ENCODE results near the gene DNAJB7. TPM values are rescaled to one million over a fixed set of nuclear protein-coding genes. Genes with fewer than 3 reads are reported as not detected.
"Not testable (repeated sequence)": the region's sequence is repeated elsewhere in the genome, so short reads cannot be mapped to it uniquely, and the experiment has no call there.

DNAJB7 gene
- total and polyA plus RNA-seq, 2 of the 13 experiments (the other 11 are each of a cell fraction or from before 2014, with no cell fraction given): not detected

GRCh38 chr22:40826292-40826691, 35.6 kb downstream of the DNAJB7 start:
- CTCF ChIA-PET (ENCODE audit: low intra/inter-chr PET ratio, low total read pairs): not testable (repeated sequence)

GRCh38 chr22:40823426-40823825, 38.5 kb downstream of the DNAJB7 start:
- ChIA-PET CTCF (ENCODE audit: low intra/inter-chr PET ratio, low total read pairs) (no interaction called here), POLR2A (no interaction called here)
- no peaks in the 10 kb centered on the region for H4K20me1 ChIP-seq (ENCODE audit: insufficient read depth, low read length)
- peaks cover 0 to 10% of the 10 kb centered on the region in 2 experiments; a peak in 2 of 5 replicates for H3K36me3 ChIP-seq (replicated peaks in 1 of 2; ENCODE audit: control insufficient read depth in 1 of 2, insufficient read depth in 2 of 2, low read length in 2 of 2)
- no peak overlapping the region for H3K4me3 ChIP-seq (replicated peaks in 1 of 3; ENCODE audit: insufficient read depth in 1 of 3, low read depth in 2 of 3, low read length in 3 of 3)
- peaks cover 28% of the 10 kb centered on the region for H3K4me1 ChIP-seq (ENCODE audit: insufficient read depth, low read length)
- H3K27ac ChIP-seq (ENCODE audit: extremely low read length, insufficient read depth, low read length): no peak overlapping the region
- 97% methylated on average over 1 of the region's 1 CpG for WGBS (ENCODE audit: low lambda C conversion rate)
- DNase-seq (ENCODE audit: low spot score): no peak
- H2AFZ ChIP-seq (ENCODE audit: low read length): no peak overlapping the region
- no peaks in the 10 kb centered on the region; a peak in 1 of 5 replicates for H3K27me3 ChIP-seq (ENCODE audit: control insufficient read depth in 1 of 2, insufficient read depth in 2 of 2, low read length in 2 of 2)
- FAIRE-seq: no peak
- in situ Hi-C loops (cut with HindIII; ENCODE audit: extremely low pct_ligation_motif_present, low pct_unique_long_range_greater_than_20kb) (no loop called here), intact Hi-C loops (cut with micrococcal nuclease; ENCODE audit: unreplicated experiment) (no loop called here)
- no peaks in the 10 kb centered on the region for H3K9me3 ChIP-seq (ENCODE audit: low read length)
- H3K4me2 ChIP-seq (ENCODE audit: low read depth, low read length): no peak overlapping the region
- no peak overlapping the region for H3K9ac ChIP-seq (ENCODE audit: insufficient read depth, low read depth, low read length)
- no peak for ATAC-seq
- BruUV-seq (replicated peaks): no TSS peak
- peaks cover 6% of the 10 kb centered on the region for H3K79me2 ChIP-seq (ENCODE audit: insufficient read depth, low read length)
- TF ChIP-seq DDIT3 (CRISPR knock-in tag; IDR thresholded peaks at IDR 0.05): no peak
- TF ChIP-seq GTF2F1 (IDR thresholded peaks at IDR 0.05; ENCODE audit: low read length): no peak
- TF ChIP-seq SNAPC5 (CRISPR knock-in tag; IDR thresholded peaks at IDR 0.05; ENCODE audit: borderline replicate concordance): no peak
- no peak for TF ChIP-seq ZZZ3 (CRISPR knock-in tag; IDR thresholded peaks at IDR 0.05; ENCODE audit: borderline replicate concordance)
- TF ChIP-seq ZNF383 (CRISPR knock-in tag; IDR thresholded peaks at IDR 0.05; ENCODE audit: borderline replicate concordance): no peak
- TF ChIP-seq TCF7 (IDR thresholded peaks at IDR 0.05; ENCODE audit: low read depth): no peak
- no peak for TF ChIP-seq ADNP (CRISPR knock-in tag; IDR thresholded peaks at IDR 0.05)
- no peak for TF ChIP-seq RBFOX2 (IDR thresholded peaks at IDR 0.05; ENCODE audit: low read depth, low read length)
- no peak for TF ChIP-seq EED (CRISPR knock-in tag; IDR thresholded peaks at IDR 0.05)
- TF ChIP-seq MATR3 (CRISPR knock-in tag; IDR thresholded peaks at IDR 0.05): no peak
- TF ChIP-seq ZNF558 (CRISPR knock-in tag; IDR thresholded peaks at IDR 0.05; ENCODE audit: borderline replicate concordance): no peak
- TF ChIP-seq ZNF720 (CRISPR knock-in tag; IDR thresholded peaks at IDR 0.05): no peak
- TF ChIP-seq ZNF709 (CRISPR knock-in tag; IDR thresholded peaks at IDR 0.05): no peak
- no peak for TF ChIP-seq PPARG (CRISPR knock-in tag; conservative IDR thresholded peaks at IDR 0.05)
- no peak for TF ChIP-seq ASH2L (IDR thresholded peaks at IDR 0.05; ENCODE audit: insufficient read length, low read depth, low read length)
- no peak for TF ChIP-seq PHF8 (CRISPR knock-in tag; IDR thresholded peaks at IDR 0.05)
- no peak for TF ChIP-seq KAT8 (CRISPR knock-in tag; IDR thresholded peaks at IDR 0.05)

More at GRCh38 chr22:40826292-40826691, 35.6 kb downstream of the DNAJB7 start:
- FAIRE-seq; ATAC-seq; H3K4me2 ChIP-seq (ENCODE audit: low read depth, low read length); H3K9me3 ChIP-seq (ENCODE audit: low read length); in situ Hi-C loops (cut with HindIII; ENCODE audit: extremely low pct_ligation_motif_present, low pct_unique_long_range_greater_than_20kb); H3K79me2 ChIP-seq (ENCODE audit: insufficient read depth, low read length); H3K27me3 ChIP-seq (ENCODE audit: control insufficient read depth in 1 of 2, insufficient read depth in 2 of 2, low read length in 2 of 2); H3K9ac ChIP-seq (ENCODE audit: insufficient read depth, low read depth, low read length); H4K20me1 ChIP-seq (ENCODE audit: insufficient read depth, low read length); H3K4me3 ChIP-seq (replicated peaks in 1 of 3; ENCODE audit: insufficient read depth in 1 of 3, low read depth in 2 of 3, low read length in 3 of 3); DNase-seq (ENCODE audit: low spot score); H2AFZ ChIP-seq (ENCODE audit: low read length); intact Hi-C loops (cut with micrococcal nuclease; ENCODE audit: unreplicated experiment): not testable (repeated sequence)
- POLR2A ChIA-PET: interaction anchor here (0.7 to 1.9 kb wide), 2 partner anchors 27 to 30 kb away, joined by 3 to 7 read pairs; partner anchors contain the start of genes ST13 and XPNPEP3
- TSS peak; percentile 59 for BruUV-seq (replicated peaks)
- Histone ChIP-seq H3K27ac (ENCODE audit: extremely low read length, insufficient read depth, low read length) (peak overlapping the region; percentile 73), H3K36me3 (replicated peaks in 1 of 2; ENCODE audit: control insufficient read depth in 1 of 2, insufficient read depth in 2 of 2, low read length in 2 of 2) (peaks cover 7 to 22% of the 10 kb centered on the region in 2 experiments; a peak in 4 of 5 replicates), H3K4me1 (ENCODE audit: insufficient read depth, low read length) (peaks cover 14% of the 10 kb centered on the region)
- WGBS (ENCODE audit: low lambda C conversion rate): 100% methylated on average over 1 of the region's 2 CpGs
- 0 out of 2 replicates have a peak, but pooled peaks have one; percentile 32 for TF ChIP-seq CEBPG (CRISPR knock-in tag; IDR thresholded peaks at IDR 0.05)

All from HepG2 (cell line).